ENCODE data around the gene FBXL20. TPM values are rescaled to one million over a fixed set of nuclear protein-coding genes. Genes with fewer than 3 reads are reported as not detected.
"Not testable (repeated sequence)": the region's sequence is repeated elsewhere in the genome, so short reads cannot be mapped to it uniquely, and the experiment has no call there.

Gene FBXL20
- total RNA-seq, 1 donor = 16.0 TPM

DNA sequence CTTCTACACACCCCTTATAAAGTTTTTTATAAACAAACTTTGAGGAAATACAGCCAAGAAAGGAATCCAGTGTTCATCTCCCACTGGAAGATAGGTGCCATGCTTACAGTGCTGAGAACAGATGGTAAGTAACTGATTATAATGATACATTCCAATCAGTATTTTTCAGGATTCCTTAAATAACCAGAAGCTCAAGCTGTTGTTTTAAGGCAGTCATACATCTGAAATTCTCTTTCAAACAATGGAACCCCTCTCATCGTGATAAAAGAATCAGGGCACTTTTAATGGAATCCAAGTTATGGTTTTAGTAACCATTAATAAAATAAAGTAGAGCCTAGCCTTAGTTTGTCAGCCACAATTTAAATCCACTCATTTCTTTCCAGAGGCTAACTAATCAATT, 119.6 kb downstream of the FBXL20 start:
- peak; percentile 4 for DNase-seq (ENCODE audit: low read depth)
- no peak overlapping the region for H3K4me3 ChIP-seq (ENCODE audit: low read depth, low read length)
- TF ChIP-seq, protein P1, sequence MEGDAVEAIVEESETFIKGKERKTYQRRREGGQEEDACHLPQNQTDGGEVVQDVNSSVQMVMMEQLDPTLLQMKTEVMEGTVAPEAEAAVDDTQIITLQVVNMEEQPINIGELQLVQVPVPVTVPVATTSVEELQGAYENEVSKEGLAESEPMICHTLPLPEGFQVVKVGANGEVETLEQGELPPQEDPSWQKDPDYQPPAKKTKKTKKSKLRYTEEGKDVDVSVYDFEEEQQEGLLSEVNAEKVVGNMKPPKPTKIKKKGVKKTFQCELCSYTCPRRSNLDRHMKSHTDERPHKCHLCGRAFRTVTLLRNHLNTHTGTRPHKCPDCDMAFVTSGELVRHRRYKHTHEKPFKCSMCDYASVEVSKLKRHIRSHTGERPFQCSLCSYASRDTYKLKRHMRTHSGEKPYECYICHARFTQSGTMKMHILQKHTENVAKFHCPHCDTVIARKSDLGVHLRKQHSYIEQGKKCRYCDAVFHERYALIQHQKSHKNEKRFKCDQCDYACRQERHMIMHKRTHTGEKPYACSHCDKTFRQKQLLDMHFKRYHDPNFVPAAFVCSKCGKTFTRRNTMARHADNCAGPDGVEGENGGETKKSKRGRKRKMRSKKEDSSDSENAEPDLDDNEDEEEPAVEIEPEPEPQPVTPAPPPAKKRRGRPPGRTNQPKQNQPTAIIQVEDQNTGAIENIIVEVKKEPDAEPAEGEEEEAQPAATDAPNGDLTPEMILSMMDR (IDR thresholded peaks at IDR 0.05; ENCODE audit: insufficient read depth, low read depth, low read length) = no peak

DNA sequence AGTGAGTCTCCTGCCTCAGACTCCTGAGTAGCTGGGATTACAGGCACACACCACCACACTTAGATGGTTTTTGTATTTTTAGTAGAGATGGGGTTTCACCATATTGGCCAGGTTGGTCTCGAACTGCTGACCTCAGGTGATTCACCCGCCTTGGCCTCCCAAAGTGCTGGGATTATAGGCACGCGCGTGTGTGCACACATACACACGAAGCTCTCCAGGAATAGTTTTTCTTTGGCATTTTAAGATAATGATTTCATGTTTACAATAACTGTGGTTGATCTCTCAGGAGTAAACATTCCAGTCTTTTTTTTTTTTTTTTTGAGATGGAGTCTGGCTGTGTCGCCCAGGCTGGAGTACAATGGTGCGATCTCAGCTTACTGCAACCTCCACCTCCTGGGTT, 123.2 kb downstream of the FBXL20 start:
- not testable (repeated sequence) for H3K4me3 ChIP-seq (ENCODE audit: low read depth, low read length)
- DNase-seq (ENCODE audit: low read depth) = peak; percentile 42

DNA sequence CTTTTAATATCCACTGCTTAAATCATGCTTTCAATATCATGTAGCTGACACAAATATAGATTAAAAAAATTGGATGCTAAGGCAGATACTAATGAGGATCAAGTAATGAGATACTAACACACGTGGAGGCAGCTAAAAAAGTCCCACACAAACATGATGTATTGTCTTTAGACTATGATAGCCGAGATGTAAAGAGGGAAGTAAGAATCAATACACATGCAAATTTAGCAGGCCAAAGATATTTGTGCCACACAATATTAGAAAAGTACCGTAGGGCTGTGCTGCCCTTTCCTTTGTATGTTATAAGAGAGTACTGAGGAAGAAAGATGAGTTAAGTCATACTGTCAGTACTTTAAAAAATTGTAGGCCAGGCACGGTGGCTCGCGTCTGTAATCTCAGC, 124.3 kb downstream of the FBXL20 start:
- H3K4me3 ChIP-seq (ENCODE audit: low read depth, low read length) = no peak overlapping the region
- TF ChIP-seq, protein P1 (IDR thresholded peaks at IDR 0.05; ENCODE audit: insufficient read depth, low read depth, low read length) = no peak
- DNase-seq (ENCODE audit: low read depth) = no peak

DNA sequence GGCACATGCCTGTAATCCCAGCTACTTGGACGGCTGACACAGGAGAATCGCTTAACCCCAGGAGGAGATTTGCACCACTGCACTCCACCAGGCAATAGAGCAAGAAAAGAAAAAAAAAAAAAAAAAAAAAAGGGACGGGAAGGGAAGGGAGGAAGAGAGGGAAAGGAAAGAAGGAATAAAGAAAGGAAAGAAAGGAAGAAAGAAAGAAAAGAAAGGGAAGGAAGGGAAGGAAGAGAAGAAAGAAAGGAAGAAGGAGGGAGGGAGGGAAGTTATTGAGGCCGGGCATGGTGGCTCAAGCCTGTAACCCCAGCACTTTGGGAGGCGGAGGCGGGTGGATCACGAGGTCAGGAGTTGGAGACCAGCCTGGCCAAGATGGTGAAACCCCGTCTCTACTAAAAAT, 125.3 kb downstream of the FBXL20 start:
- no peak overlapping the region for H3K4me3 ChIP-seq (ENCODE audit: low read depth, low read length)
- TF ChIP-seq, protein P1 (IDR thresholded peaks at IDR 0.05; ENCODE audit: insufficient read depth, low read depth, low read length) = no peak
- no peak for DNase-seq (ENCODE audit: low read depth)

DNA sequence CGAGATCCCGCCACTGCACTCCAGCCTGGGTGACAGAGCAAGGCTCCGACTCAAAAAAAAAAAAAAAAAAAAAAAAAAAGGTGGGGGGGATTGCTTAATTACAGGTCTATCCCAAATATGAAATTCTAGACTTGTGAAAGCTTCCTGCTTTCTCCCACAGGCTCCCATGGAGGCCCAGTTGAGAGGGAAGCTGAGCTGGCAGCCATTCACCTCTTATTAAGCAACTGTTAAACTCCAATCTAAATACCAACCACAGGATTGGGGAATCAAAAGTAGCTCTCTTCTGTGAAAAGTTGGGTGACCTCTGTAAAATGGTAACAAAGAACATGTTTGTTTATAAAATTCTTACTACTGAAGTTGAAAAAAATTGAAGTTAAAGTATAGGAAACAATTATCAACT, 129.9 kb downstream of the FBXL20 start:
- TF ChIP-seq, protein P1 (IDR thresholded peaks at IDR 0.05; ENCODE audit: insufficient read depth, low read depth, low read length) = no peak
- peak; percentile 46 for DNase-seq (ENCODE audit: low read depth)
- no peak overlapping the region for H3K4me3 ChIP-seq (ENCODE audit: low read depth, low read length)

DNA sequence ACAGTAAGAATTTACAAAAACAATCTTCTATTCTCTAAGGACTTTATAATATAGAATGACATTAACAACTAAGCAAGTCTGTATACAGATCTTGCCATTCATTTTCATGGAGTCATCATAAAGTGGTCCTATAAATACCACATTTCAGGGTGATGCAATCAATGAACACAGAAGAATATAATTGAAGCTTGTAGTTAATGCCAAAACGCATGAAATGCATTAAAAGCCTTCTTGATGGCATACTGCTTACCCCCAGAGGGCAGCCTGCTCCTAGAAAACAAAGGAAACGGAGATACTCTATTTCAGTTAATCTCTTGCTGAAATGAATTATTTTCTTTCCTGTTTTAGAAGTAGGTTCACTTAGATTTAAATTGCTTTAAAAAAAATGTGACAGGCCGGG, 130.5 kb downstream of the FBXL20 start:
- DNase-seq (ENCODE audit: low read depth) = peak; percentile 66
- TF ChIP-seq, protein P1 (IDR thresholded peaks at IDR 0.05; ENCODE audit: insufficient read depth, low read depth, low read length) = peak; percentile 60
- H3K4me3 ChIP-seq (ENCODE audit: low read depth, low read length) = no peak overlapping the region

DNA sequence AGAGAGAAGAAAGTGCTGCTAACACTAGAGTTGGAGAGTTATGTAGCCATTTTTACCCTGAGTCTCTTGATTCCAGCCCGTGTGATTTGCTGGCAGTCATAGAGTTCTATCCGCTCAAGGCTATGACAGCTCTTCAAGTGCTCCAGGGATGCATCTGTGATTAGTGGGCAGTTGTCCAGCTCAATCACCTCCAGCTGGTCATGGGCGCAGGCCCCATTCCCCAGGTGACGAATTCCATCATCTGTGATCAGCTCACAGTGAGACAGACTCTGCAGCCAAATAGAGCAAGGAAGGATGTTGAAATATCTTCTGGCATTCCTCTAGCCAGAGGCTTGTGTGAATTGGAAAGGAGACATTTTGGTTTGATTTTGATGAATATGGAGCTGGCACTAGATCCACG, 137.3 kb downstream of the FBXL20 start:
- no peak for DNase-seq (ENCODE audit: low read depth)

More for the DNA sequence above, 137.3 kb downstream of the FBXL20 start:
- no peak overlapping the region for H3K4me3 ChIP-seq (ENCODE audit: low read depth, low read length)
- TF ChIP-seq, protein P1 (IDR thresholded peaks at IDR 0.05; ENCODE audit: insufficient read depth, low read depth, low read length) = no peak

Data from fibroblast of villous mesenchyme (primary cell).